Measurements from ENCODE around the gene SIRT4. TPM values are rescaled to one million over a fixed set of nuclear protein-coding genes. Genes with fewer than 3 reads are reported as not detected.

The SIRT4 gene
- total RNA-seq, 1 donor: 1.1 TPM

- Histone ChIP-seq H3K36me3 (ENCODE audit: insufficient read depth, low read length) (no peaks in the 10 kb centered on the region), H3K9me3 (ENCODE audit: low read depth, low read length) (no peaks in the 10 kb centered on the region), H2AFZ (ENCODE audit: low read length) (peak overlapping the region; percentile 69), H3K79me2 (ENCODE audit: insufficient read depth, low read length) (no peaks in the 10 kb centered on the region), H3K4me1 (ENCODE audit: insufficient read depth, low read length) (peaks cover 8% of the 10 kb centered on the region), H4K20me1 (ENCODE audit: insufficient read depth, low read length) (no peaks in the 10 kb centered on the region), H3K4me3 (ENCODE audit: insufficient read depth, low read length) (peak overlapping the region; percentile 70), H3K27me3 (ENCODE audit: insufficient read depth, low read length) (no peaks in the 10 kb centered on the region), H3K4me2 (ENCODE audit: insufficient read depth, low read length) (peak overlapping the region; percentile 76), H3K27ac (ENCODE audit: low read depth, low read length) (peak overlapping the region; percentile 45)
- no peak for TF ChIP-seq CTCF (IDR thresholded peaks at IDR 0.05; ENCODE audit: extremely low read depth, low read depth, low read length)
- no peak for DNase-seq (ENCODE audit: insufficient read length, low spot score, missing footprints)
Measured at GRCh38 chr12:120316798-120317223, 14.7 kb downstream of the SIRT4 start.

- Histone ChIP-seq H3K4me1 (ENCODE audit: insufficient read depth, low read length) (peaks cover 8% of the 10 kb centered on the region), H3K9me3 (ENCODE audit: low read depth, low read length) (no peaks in the 10 kb centered on the region), H3K4me2 (ENCODE audit: insufficient read depth, low read length) (peak overlapping the region; percentile 76), H3K27ac (ENCODE audit: low read depth, low read length) (peak overlapping the region; percentile 45), H3K79me2 (ENCODE audit: insufficient read depth, low read length) (no peaks in the 10 kb centered on the region), H2AFZ (ENCODE audit: low read length) (peak overlapping the region; percentile 69), H3K4me3 (ENCODE audit: insufficient read depth, low read length) (peak overlapping the region; percentile 70), H4K20me1 (ENCODE audit: insufficient read depth, low read length) (no peaks in the 10 kb centered on the region), H3K27me3 (ENCODE audit: insufficient read depth, low read length) (no peaks in the 10 kb centered on the region), H3K36me3 (ENCODE audit: insufficient read depth, low read length) (no peaks in the 10 kb centered on the region)
- peak; percentile 98 for DNase-seq (ENCODE audit: insufficient read length, low spot score, missing footprints)
- peak; percentile 50 for TF ChIP-seq CTCF (IDR thresholded peaks at IDR 0.05; ENCODE audit: extremely low read depth, low read depth, low read length)
Measured at GRCh38 chr12:120317224-120318105, 15.3 kb downstream of the SIRT4 start.

GRCh38 chr12:120321382-120322202, 19.5 kb downstream of the SIRT4 start:
- TF ChIP-seq CTCF (IDR thresholded peaks at IDR 0.05; ENCODE audit: extremely low read depth, low read depth, low read length): no peak
- no peak overlapping the region for H3K27ac ChIP-seq (ENCODE audit: low read depth, low read length)
- H3K79me2 ChIP-seq (ENCODE audit: insufficient read depth, low read length): no peaks in the 10 kb centered on the region
- H3K36me3 ChIP-seq (ENCODE audit: insufficient read depth, low read length): no peaks in the 10 kb centered on the region
- H4K20me1 ChIP-seq (ENCODE audit: insufficient read depth, low read length): no peaks in the 10 kb centered on the region
- no peak overlapping the region for H2AFZ ChIP-seq (ENCODE audit: low read length)
- peaks cover 8% of the 10 kb centered on the region for H3K4me1 ChIP-seq (ENCODE audit: insufficient read depth, low read length)
- no peak for DNase-seq (ENCODE audit: insufficient read length, low spot score, missing footprints)
- no peaks in the 10 kb centered on the region for H3K27me3 ChIP-seq (ENCODE audit: insufficient read depth, low read length)
- H3K4me2 ChIP-seq (ENCODE audit: insufficient read depth, low read length): no peak overlapping the region
- H3K9me3 ChIP-seq (ENCODE audit: low read depth, low read length): no peaks in the 10 kb centered on the region
- H3K4me3 ChIP-seq (ENCODE audit: insufficient read depth, low read length): no peak overlapping the region

GRCh38 chr12:120323772-120324171, 21.7 kb downstream of the SIRT4 start:
- TF ChIP-seq CTCF (IDR thresholded peaks at IDR 0.05; ENCODE audit: extremely low read depth, low read depth, low read length): no peak
- Histone ChIP-seq H3K36me3 (ENCODE audit: insufficient read depth, low read length) (no peaks in the 10 kb centered on the region), H3K4me1 (ENCODE audit: insufficient read depth, low read length) (no peaks in the 10 kb centered on the region)

More at GRCh38 chr12:120323772-120324171, 21.7 kb downstream of the SIRT4 start:
- no peak overlapping the region for H3K4me3 ChIP-seq (ENCODE audit: insufficient read depth, low read length)
- H3K9me3 ChIP-seq (ENCODE audit: low read depth, low read length): no peaks in the 10 kb centered on the region
- H4K20me1 ChIP-seq (ENCODE audit: insufficient read depth, low read length): no peaks in the 10 kb centered on the region
- no peaks in the 10 kb centered on the region for H3K79me2 ChIP-seq (ENCODE audit: insufficient read depth, low read length)
- DNase-seq (ENCODE audit: insufficient read length, low spot score, missing footprints): no peak
- no peaks in the 10 kb centered on the region for H3K27me3 ChIP-seq (ENCODE audit: insufficient read depth, low read length)
- no peak overlapping the region for H3K4me2 ChIP-seq (ENCODE audit: insufficient read depth, low read length)
- no peak overlapping the region for H2AFZ ChIP-seq (ENCODE audit: low read length)
- H3K27ac ChIP-seq (ENCODE audit: low read depth, low read length): no peak overlapping the region
